ACC112 (cell line): ENCODE data around the gene ANKS1A.

Source experiments
- H2AFZ ChIP-seq: fragments of 200-600 bp; sonication (generic); one replicate; pipeline ENCODE4 v1.6.0; 2017; ENCODE audit warnings: antibody characterized with exemption, low read length; ENCODE audit not compliant: unreplicated experiment
- H3K27ac ChIP-seq: fragments of 200-600 bp; sonication (generic); 2 replicates; pipeline ENCODE4 v1.5.1; 2014; ENCODE audit warnings: low read depth, mild to moderate bottlenecking, antibody characterized with exemption, low read length, moderate library complexity
- H3K27me3 ChIP-seq: fragments of 200-600 bp; sonication (generic); 2 replicates; pipeline ENCODE4 v1.6.1; 2014; ENCODE audit warnings: mild to moderate bottlenecking, antibody characterized with exemption, low read length, moderate library complexity, mixed read lengths; ENCODE audit not compliant: insufficient read depth
- H3K36me3 ChIP-seq: fragments of 200-600 bp; sonication (generic); 2 replicates; pipeline ENCODE4 v1.6.1; 2016; ENCODE audit warnings: mild to moderate bottlenecking, antibody characterized with exemption, low read length, moderate library complexity, mixed read lengths; ENCODE audit not compliant: insufficient read depth
- H3K4me1 ChIP-seq: fragments of 200-600 bp; sonication (generic); one replicate; pipeline ENCODE4 v1.6.1; 2016; ENCODE audit warnings: low read length, mixed read lengths; ENCODE audit not compliant: insufficient read depth, unreplicated experiment, control insufficient read depth
- H3K4me3 ChIP-seq: fragments of 200-600 bp; sonication (generic); 2 replicates; pipeline ENCODE4 v1.5.1; 2014; ENCODE audit warnings: mild to moderate bottlenecking, low read depth, low read length
- H3K79me2 ChIP-seq: fragments of 200-600 bp; sonication (generic); one replicate; pipeline ENCODE4 v1.6.0; 2016; ENCODE audit warnings: low read length; ENCODE audit not compliant: control insufficient read depth, unreplicated experiment, insufficient read depth

Gene ANKS1A

GRCh38 chr6:34938268-34938667, 49.2 kb downstream of the ANKS1A start:
- no peaks in the 10 kb centered on the region for H3K36me3 ChIP-seq
- no peaks in the 10 kb centered on the region for H3K27me3 ChIP-seq
- H2AFZ ChIP-seq = no peak overlapping the region
- no peaks in the 10 kb centered on the region for H3K79me2 ChIP-seq
- no peak overlapping the region for H3K27ac ChIP-seq
- H3K4me3 ChIP-seq = no peak overlapping the region
- no peaks in the 10 kb centered on the region for H3K4me1 ChIP-seq

DNA sequence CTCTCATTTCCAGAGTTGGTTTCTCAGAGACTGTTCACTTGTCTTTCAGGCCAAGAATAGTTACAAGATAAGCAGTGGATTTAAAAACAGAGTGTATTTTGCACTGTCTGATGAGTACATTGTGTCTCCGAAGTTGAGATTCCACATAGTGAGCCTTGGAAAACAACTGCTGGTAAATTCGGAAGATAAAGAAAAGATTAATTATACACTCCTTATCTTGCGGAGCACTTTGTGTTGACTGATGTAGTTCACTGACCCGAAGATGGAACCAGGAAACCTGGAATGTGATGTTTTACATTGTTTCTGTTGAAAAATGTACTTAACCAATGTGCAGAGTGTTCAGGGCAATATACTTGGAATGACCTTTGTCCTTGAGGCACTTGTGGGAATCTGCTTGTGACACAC, 51.0 kb downstream of the ANKS1A start:
- Histone ChIP-seq H3K79me2 (no peaks in the 10 kb centered on the region), H3K36me3 (no peaks in the 10 kb centered on the region), H3K27ac (no peak overlapping the region), H3K27me3 (no peaks in the 10 kb centered on the region), H3K4me1 (no peaks in the 10 kb centered on the region), H3K4me3 (no peak overlapping the region), H2AFZ (no peak overlapping the region)

DNA sequence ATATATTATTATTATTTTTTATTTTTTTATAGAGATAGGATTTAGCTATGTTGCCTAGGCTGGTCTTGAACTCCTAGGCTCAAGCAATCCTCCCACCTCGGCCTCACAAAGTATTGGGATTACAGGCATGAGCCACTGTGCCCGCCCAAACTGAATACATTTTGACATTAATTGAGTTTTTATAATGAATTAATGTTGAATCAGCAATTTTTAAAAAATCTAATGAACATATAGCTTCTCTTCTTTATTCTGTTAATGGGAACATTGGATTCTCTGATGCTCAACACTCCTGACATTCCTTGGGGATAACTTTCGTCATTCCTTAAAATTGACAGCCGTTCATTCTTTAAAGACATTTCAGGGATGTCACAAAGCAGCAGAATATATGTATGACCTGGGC, 52.4 kb downstream of the ANKS1A start:
- H3K36me3 ChIP-seq = no peaks in the 10 kb centered on the region
- no peaks in the 10 kb centered on the region for H3K4me1 ChIP-seq
- no peak overlapping the region for H3K4me3 ChIP-seq
- no peaks in the 10 kb centered on the region for H3K79me2 ChIP-seq
- no peak overlapping the region for H3K27ac ChIP-seq
- no peaks in the 10 kb centered on the region for H3K27me3 ChIP-seq
- H2AFZ ChIP-seq = no peak overlapping the region

DNA sequence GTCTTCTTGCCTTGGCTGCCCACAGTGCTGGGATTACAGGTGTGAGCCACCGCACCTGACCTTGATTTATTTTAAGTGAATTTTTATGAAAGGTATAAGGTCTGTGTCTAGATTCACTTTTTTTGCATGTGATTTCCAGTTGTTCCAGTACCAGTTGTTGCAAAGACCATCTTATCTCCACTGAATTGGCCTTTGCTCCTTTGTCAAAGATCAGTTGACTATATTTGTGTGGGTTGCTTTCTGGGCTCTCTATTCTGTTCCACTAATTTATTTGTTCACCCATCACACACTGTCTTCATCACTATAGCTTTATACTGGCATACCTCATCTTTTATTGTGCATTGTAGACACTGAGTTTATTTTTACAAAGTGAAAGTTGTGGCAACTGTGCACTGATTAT, 56.3 kb downstream of the ANKS1A start:
- no peak overlapping the region for H3K4me3 ChIP-seq
- H3K27ac ChIP-seq = no peak overlapping the region
- H3K79me2 ChIP-seq = peaks cover 4% of the 10 kb centered on the region
- H2AFZ ChIP-seq = no peak overlapping the region
- no peaks in the 10 kb centered on the region for H3K36me3 ChIP-seq
- H3K4me1 ChIP-seq = no peaks in the 10 kb centered on the region
- no peaks in the 10 kb centered on the region for H3K27me3 ChIP-seq

GRCh38 chr6:34947561-34947960, 58.5 kb downstream of the ANKS1A start:
- no peak overlapping the region for H2AFZ ChIP-seq
- peaks cover 4% of the 10 kb centered on the region for H3K79me2 ChIP-seq
- H3K27me3 ChIP-seq = no peaks in the 10 kb centered on the region
- H3K4me3 ChIP-seq = no peak overlapping the region
- H3K27ac ChIP-seq = no peak overlapping the region
- no peaks in the 10 kb centered on the region for H3K4me1 ChIP-seq
- H3K36me3 ChIP-seq = no peaks in the 10 kb centered on the region

DNA sequence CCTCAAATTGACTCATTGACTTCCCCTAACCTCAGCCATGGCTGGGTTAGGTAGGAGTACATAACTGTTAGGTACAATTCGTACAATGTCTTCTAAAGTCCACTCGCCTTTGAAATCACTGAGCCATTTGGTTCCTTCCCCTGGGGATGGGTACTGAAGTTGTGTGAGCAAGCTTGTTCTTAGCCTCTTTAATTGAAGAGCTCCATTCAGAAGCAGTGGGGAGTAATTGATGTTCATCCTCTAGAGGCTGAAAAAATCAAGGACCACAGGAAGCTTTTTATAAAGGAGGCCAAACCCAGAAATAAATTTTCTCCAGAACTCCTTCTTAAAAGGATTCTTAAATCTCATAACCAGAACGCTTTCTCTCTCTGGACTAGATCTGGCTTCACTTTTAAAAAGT, 60.6 kb downstream of the ANKS1A start:
- peaks cover 4% of the 10 kb centered on the region for H3K79me2 ChIP-seq
- no peak overlapping the region for H3K4me3 ChIP-seq
- no peak overlapping the region for H2AFZ ChIP-seq
- no peak overlapping the region for H3K27ac ChIP-seq
- H3K4me1 ChIP-seq = peaks cover 15% of the 10 kb centered on the region
- no peaks in the 10 kb centered on the region for H3K27me3 ChIP-seq
- H3K36me3 ChIP-seq = no peaks in the 10 kb centered on the region

- no peaks in the 10 kb centered on the region for H3K27me3 ChIP-seq
- H3K79me2 ChIP-seq = peaks cover 4% of the 10 kb centered on the region
- H3K4me1 ChIP-seq = peaks cover 15% of the 10 kb centered on the region
- no peak overlapping the region for H3K4me3 ChIP-seq
- H2AFZ ChIP-seq = no peak overlapping the region
- no peaks in the 10 kb centered on the region for H3K36me3 ChIP-seq
- no peak overlapping the region for H3K27ac ChIP-seq
Measured at GRCh38 chr6:34950849-34951248, 61.8 kb downstream of the ANKS1A start.

GRCh38 chr6:34951731-34952130, 62.7 kb downstream of the ANKS1A start:
- no peaks in the 10 kb centered on the region for H3K27me3 ChIP-seq
- H3K4me1 ChIP-seq = peaks cover 15% of the 10 kb centered on the region
- H2AFZ ChIP-seq = no peak overlapping the region
- H3K4me3 ChIP-seq = no peak overlapping the region
- no peak overlapping the region for H3K27ac ChIP-seq
- no peaks in the 10 kb centered on the region for H3K36me3 ChIP-seq
- peaks cover 4% of the 10 kb centered on the region for H3K79me2 ChIP-seq

DNA sequence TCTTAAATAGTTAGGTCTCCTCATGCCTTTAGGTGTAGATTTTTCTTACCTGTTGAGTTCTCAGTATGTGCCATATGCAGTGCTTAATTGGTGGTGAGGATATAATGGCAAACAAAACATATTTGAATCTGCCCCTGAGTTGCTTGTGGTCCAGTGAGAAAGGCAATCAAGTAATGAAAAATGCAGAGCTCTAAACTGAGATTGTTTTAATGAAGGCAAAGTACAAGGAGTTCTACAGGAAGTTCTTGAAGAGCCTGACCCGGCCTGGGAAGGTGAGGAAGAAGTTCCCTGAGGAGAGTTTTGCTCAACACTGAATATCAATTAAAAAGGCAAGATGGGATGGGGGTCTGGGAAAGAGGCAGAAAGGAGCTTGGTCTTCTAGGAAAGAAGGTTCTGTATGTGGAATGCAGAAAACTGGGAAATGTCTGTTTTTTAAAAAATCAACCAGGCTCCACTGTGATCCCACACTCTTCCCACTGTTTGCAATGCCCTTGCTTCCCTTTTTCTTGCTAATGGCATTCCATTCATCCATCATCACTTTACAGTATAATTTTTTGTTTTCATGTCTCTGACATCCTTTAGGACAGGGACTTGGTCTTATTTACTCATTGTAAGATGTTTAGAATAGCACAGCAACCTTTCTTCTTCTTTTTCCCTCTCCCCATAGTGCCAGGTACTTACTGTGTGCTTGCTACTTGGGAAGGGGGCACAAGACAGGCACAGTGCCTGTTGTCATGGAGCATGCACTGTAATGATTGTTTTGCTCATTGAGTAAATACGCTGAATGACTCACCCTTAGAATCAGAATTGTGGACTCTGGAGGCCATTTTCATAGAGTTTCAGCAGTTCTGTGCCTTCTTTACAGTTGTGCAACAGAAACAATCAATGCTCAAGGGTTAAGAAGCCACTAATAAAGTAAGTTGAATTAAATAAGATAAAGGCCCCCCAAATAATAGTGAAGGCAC, 64.3 kb downstream of the ANKS1A start:
- H3K27ac ChIP-seq = peak overlapping the region; percentile 64
- no peaks in the 10 kb centered on the region for H3K27me3 ChIP-seq
- peaks cover 15% of the 10 kb centered on the region for H3K4me1 ChIP-seq
- H2AFZ ChIP-seq = no peak overlapping the region
- no peak overlapping the region for H3K4me3 ChIP-seq
- H3K79me2 ChIP-seq = no peaks in the 10 kb centered on the region
- H3K36me3 ChIP-seq = no peaks in the 10 kb centered on the region

DNA sequence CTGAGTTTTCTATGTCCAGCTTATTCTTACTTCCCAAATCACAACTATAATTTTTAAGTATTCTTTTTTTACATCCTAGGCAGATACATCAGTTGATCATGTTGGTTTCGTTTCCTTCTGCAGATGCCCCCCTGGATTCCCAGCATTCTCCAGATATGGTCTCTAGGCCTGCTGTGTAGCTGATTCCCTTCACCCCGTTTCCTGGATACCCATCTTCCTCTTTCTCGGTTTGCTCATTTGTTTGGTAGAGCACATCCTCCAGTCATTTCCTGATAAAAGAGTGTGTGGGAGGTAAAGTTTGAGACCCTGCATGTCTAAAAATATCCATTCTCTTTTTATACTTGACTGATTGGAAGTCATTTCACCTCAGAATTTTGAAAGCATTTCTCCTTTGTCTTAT, 66.4 kb downstream of the ANKS1A start:
- Histone ChIP-seq H2AFZ (no peak overlapping the region), H3K4me3 (no peak overlapping the region), H3K27ac (no peak overlapping the region), H3K4me1 (peaks cover 15% of the 10 kb centered on the region), H3K79me2 (no peaks in the 10 kb centered on the region), H3K27me3 (no peaks in the 10 kb centered on the region), H3K36me3 (no peaks in the 10 kb centered on the region; the same call in 1 of the 2 replicates)

DNA sequence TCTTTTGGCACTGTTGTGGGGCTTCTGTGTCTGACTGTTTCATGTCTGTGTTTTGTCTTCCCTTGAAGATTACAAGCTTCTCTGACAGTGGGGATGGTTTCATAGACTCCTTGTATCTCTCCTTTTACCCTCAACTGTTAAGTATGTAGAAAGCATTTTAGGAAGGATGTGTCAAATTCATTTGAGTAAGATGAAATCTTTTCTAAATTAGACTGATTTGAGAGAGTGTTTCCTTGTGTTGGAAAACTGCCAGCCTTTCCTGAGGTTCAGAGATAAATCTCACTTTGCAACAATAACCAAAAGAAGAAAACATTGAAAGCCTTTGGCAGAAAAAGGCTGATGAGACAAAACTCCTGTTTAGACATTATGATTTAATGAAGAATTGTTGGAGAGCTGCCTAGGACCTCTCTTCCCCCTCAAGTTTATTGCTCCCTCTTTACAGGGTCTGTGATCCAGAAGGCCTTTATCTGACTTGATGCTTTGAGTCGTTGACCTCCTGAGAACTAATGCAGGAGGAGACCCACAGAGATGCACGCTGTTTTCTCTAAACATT, 68.3 kb downstream of the ANKS1A start:
- no peak overlapping the region for H3K27ac ChIP-seq
- no peaks in the 10 kb centered on the region for H3K79me2 ChIP-seq
- no peak overlapping the region for H3K4me3 ChIP-seq
- H2AFZ ChIP-seq = no peak overlapping the region
- no peaks in the 10 kb centered on the region; the same call in 1 of the 2 replicates for H3K36me3 ChIP-seq
- peaks cover 15% of the 10 kb centered on the region for H3K4me1 ChIP-seq
- no peaks in the 10 kb centered on the region for H3K27me3 ChIP-seq
